A204.1 (cell line): ENCODE data around the gene TNFAIP8.

Experiments
- FAIRE-seq: peaks from 2 replicates; lab custom pipeline; 2012; peaks lifted over from hg19 to GRCh38; lab: Jason Lieb, UNC

Gene TNFAIP8

GRCh38 chr5:119353213-119353612 lies 2.6 kb upstream of the TNFAIP8 start:
- no peak for FAIRE-seq

- FAIRE-seq: no peak
Measured at GRCh38 chr5:119353686-119354366, 2.0 kb upstream of the TNFAIP8 start.

GRCh38 chr5:119354537-119355243 lies 1.1 kb upstream of the TNFAIP8 start:
- FAIRE-seq: no peak

- no peak for FAIRE-seq
Measured at GRCh38 chr5:119355244-119355638, 578 bp upstream of the TNFAIP8 start.

- no peak for FAIRE-seq
Measured at GRCh38 chr5:119356612-119357188, 881 bp downstream of the TNFAIP8 start.

GRCh38 chr5:119357270-119357669 lies 1.5 kb downstream of the TNFAIP8 start:
- FAIRE-seq: no peak

- FAIRE-seq: no peak
Measured at GRCh38 chr5:119357808-119358529, 2.1 kb downstream of the TNFAIP8 start.

GRCh38 chr5:119358530-119358900 lies 2.7 kb downstream of the TNFAIP8 start:
- no peak for FAIRE-seq

GRCh38 chr5:119358901-119359603 lies 3.2 kb downstream of the TNFAIP8 start:
- no peak for FAIRE-seq

GRCh38 chr5:119359737-119360413 lies 4.1 kb downstream of the TNFAIP8 start:
- FAIRE-seq: no peak

GRCh38 chr5:119360905-119361593 lies 5.2 kb downstream of the TNFAIP8 start:
- no peak for FAIRE-seq

GRCh38 chr5:119361594-119362125 lies 5.8 kb downstream of the TNFAIP8 start:
- no peak for FAIRE-seq

GRCh38 chr5:119362714-119363113 lies 6.9 kb downstream of the TNFAIP8 start:
- FAIRE-seq: no peak

GRCh38 chr5:119363271-119363670 lies 7.5 kb downstream of the TNFAIP8 start:
- FAIRE-seq: no peak

GRCh38 chr5:119363936-119364335 lies 8.1 kb downstream of the TNFAIP8 start:
- no peak for FAIRE-seq

- FAIRE-seq: no peak
Measured at GRCh38 chr5:119365847-119366539, 10.2 kb downstream of the TNFAIP8 start.

- no peak for FAIRE-seq
Measured at GRCh38 chr5:119366540-119366881, 10.7 kb downstream of the TNFAIP8 start.

- FAIRE-seq: no peak
Measured at GRCh38 chr5:119367502-119368237, 11.9 kb downstream of the TNFAIP8 start.

- no peak for FAIRE-seq
Measured at GRCh38 chr5:119368238-119368630, 12.4 kb downstream of the TNFAIP8 start.

- no peak for FAIRE-seq
Measured at GRCh38 chr5:119370486-119370885, 14.7 kb downstream of the TNFAIP8 start.
